Measurements from ENCODE around the gene SPRR4.
A peak's percentile ranks its signal among the peaks of the same experiment; 100 is the strongest.

Gene SPRR4

GRCh38 chr1:152970495-152970894 lies at the start of gene SPRR4:
Gene SPRR4, plus strand, starts transcription at chr1:152970648. Its CDS starts 1,243 bp downstream, at chr1:152971891.
- DNase-seq = no peak

GRCh38 chr1:152924191-152924590 lies 46.3 kb upstream of the SPRR4 start:
- DNase-seq = no peak

- peak; percentile 17 for DNase-seq
Observed at GRCh38 chr1:152926091-152926490, 44.4 kb upstream of the SPRR4 start.

GRCh38 chr1:152928671-152929070 lies 41.8 kb upstream of the SPRR4 start:
- DNase-seq = no peak

GRCh38 chr1:152932170-152932811 lies 38.2 kb upstream of the SPRR4 start:
- no peak for DNase-seq

- DNase-seq = no peak
Observed at GRCh38 chr1:152933196-152933595, 37.3 kb upstream of the SPRR4 start.

- DNase-seq = no peak
Observed at GRCh38 chr1:152940614-152941013, 29.8 kb upstream of the SPRR4 start.

GRCh38 chr1:152941037-152941711 lies 29.3 kb upstream of the SPRR4 start:
- DNase-seq = no peak

GRCh38 chr1:152942161-152942560 lies 28.3 kb upstream of the SPRR4 start:
- no peak for DNase-seq

- DNase-seq = no peak
Observed at GRCh38 chr1:152946248-152946647, 24.2 kb upstream of the SPRR4 start.

GRCh38 chr1:152946651-152947256 lies 23.7 kb upstream of the SPRR4 start, which contains the start of gene SPRR5:
Gene SPRR5, plus strand, starts transcription at chr1:152947206. Its CDS starts 1,349 bp downstream, at chr1:152948555.
- no peak for DNase-seq

GRCh38 chr1:152951711-152952110 lies 18.7 kb upstream of the SPRR4 start:
- no peak for DNase-seq

- no peak for DNase-seq
Observed at GRCh38 chr1:152953761-152954160, 16.7 kb upstream of the SPRR4 start.

GRCh38 chr1:152954436-152954835 lies 16.0 kb upstream of the SPRR4 start:
- no peak for DNase-seq

- no peak for DNase-seq
Observed at GRCh38 chr1:152957561-152957960, 12.9 kb upstream of the SPRR4 start.

GRCh38 chr1:152959273-152959672 lies 11.2 kb upstream of the SPRR4 start:
- DNase-seq = no peak

GRCh38 chr1:152959801-152960451 lies 10.5 kb upstream of the SPRR4 start:
- no peak for DNase-seq

GRCh38 chr1:152960452-152961044 lies 9.9 kb upstream of the SPRR4 start:
- DNase-seq = no peak

GRCh38 chr1:152961226-152961891 lies 9.1 kb upstream of the SPRR4 start:
- no peak for DNase-seq

GRCh38 chr1:152962876-152963415 lies 7.5 kb upstream of the SPRR4 start:
- DNase-seq = no peak

- no peak for DNase-seq
Observed at GRCh38 chr1:152964536-152964935, 5.9 kb upstream of the SPRR4 start.

GRCh38 chr1:152965853-152966252 lies 4.6 kb upstream of the SPRR4 start:
- no peak for DNase-seq
